Endodermal cell (in vitro differentiated cells): Measurements from ENCODE around the gene PRKCB. TPM values are rescaled to one million over a fixed set of nuclear protein-coding genes. Genes with fewer than 3 reads are reported as not detected.

Experiments used
- DNase-seq: peaks from one replicate; pipeline ENCODE4 v3.0.0-alpha.2; 2017
- H3K27ac ChIP-seq: 2 replicates; pipeline ENCODE4 v1.5.1; 2013; ENCODE audit warnings: mild to moderate bottlenecking, low read depth, low read length, moderate library complexity
- H3K27me3 ChIP-seq: 2 replicates; pipeline ENCODE4 v1.6.1; 2013; ENCODE audit warnings: mild to moderate bottlenecking, low read length, moderate library complexity; ENCODE audit not compliant: insufficient read depth, control insufficient read depth, poor library complexity, severe bottlenecking
- H3K36me3 ChIP-seq: 2 replicates; pipeline ENCODE4 v1.7.0; 2013; ENCODE audit warnings: mild to moderate bottlenecking, low read length, moderate library complexity; ENCODE audit not compliant: control insufficient read depth, insufficient read depth
- H3K4me1 ChIP-seq: one replicate; pipeline ENCODE4 v1.7.0; 2013; ENCODE audit warnings: low read length; ENCODE audit not compliant: control insufficient read depth, insufficient read depth
- H3K4me3 ChIP-seq: 2 replicates; pipeline ENCODE4 v1.5.1; 2013; ENCODE audit warnings: mild to moderate bottlenecking, low read length, moderate library complexity
- H3K9ac ChIP-seq: 2 replicates; pipeline ENCODE4 v1.6.1; 2013; ENCODE audit warnings: mild to moderate bottlenecking, low read length, moderate library complexity; ENCODE audit not compliant: poor library complexity, severe bottlenecking; ENCODE audit errors: extremely low read depth
- H3K9me3 ChIP-seq: 2 replicates; pipeline ENCODE4 v1.6.1; 2013; ENCODE audit warnings: mild to moderate bottlenecking, low read length, moderate library complexity; ENCODE audit not compliant: control insufficient read depth
- H3K27ac Mint-ChIP-seq: 2 replicates; pipeline ENCODE4 v1.8.0; 2020; ENCODE audit warnings: mixed read lengths
- H3K27me3 Mint-ChIP-seq: 2 replicates; pipeline ENCODE4 v1.8.0; 2021; ENCODE audit warnings: mild to moderate bottlenecking, mixed read lengths; ENCODE audit not compliant: insufficient read depth
- H3K36me3 Mint-ChIP-seq: 2 replicates; pipeline ENCODE4 v1.8.0; 2020; ENCODE audit warnings: low read depth, mixed read lengths
- H3K4me1 Mint-ChIP-seq: 2 replicates; pipeline ENCODE4 v1.8.0; 2020; ENCODE audit warnings: mixed read lengths
- H3K4me3 Mint-ChIP-seq: 2 replicates; pipeline ENCODE4 v1.8.0; 2020; ENCODE audit warnings: mild to moderate bottlenecking, moderate library complexity, mixed read lengths
- H3K9me3 Mint-ChIP-seq: 2 replicates; pipeline ENCODE4 v1.8.0; 2020; ENCODE audit warnings: mild to moderate bottlenecking, mixed read lengths
- CTCF ChIP-seq: fragments of 200-600 bp; sonication (generic); conservative IDR thresholded peaks from 2 replicates; pipeline ENCODE4 v1.5.0; 2021; ENCODE audit warnings: antibody characterized with exemption, mild to moderate bottlenecking
- WGBS, 2 experiments: methylation state at CpG; one replicate each; pipeline versions ENCODE4 v1.1.5 to v1.1.7; 2013; ENCODE audit warnings: missing lambda C conversion rate in 2 of 2, mixed read lengths in 1 of 2; ENCODE audit not compliant: insufficient coverage in 1 of 2, insufficient read length in 1 of 2; 5-methylcytosine and 5-hydroxymethylcytosine counted together
- total RNA-seq, 2 donors: library from RNA; stranded (reverse); fragmentation: NEBNext Ultra II Directional in 1 of 2; extraction: Animal tissue kit (Norgen Biotek cat#: 25700) in 1 of 2; gene quantifications; 2 replicates in 1 of 2; 3 replicates in 1 of 2; pipeline ENCODE4 v1.2.1, GENCODE V29; 2021

PRKCB gene
- total RNA-seq, 2 donors from 2014 or later, result 0.38 to 1.1 TPM

GRCh38 chr16:23833504-23833903 lies 2.3 kb upstream of the PRKCB start:
- H3K27ac ChIP-seq, result no peak overlapping the region
- H3K4me3 ChIP-seq, result no peak overlapping the region
- Mint-ChIP-seq H3K9me3 (peaks cover 20% of the 10 kb centered on the region), H3K36me3 (no peaks in the 10 kb centered on the region), H3K27ac (no peak overlapping the region), H3K27me3 (peaks cover 91% of the 10 kb centered on the region), H3K4me3 (no peak overlapping the region), H3K4me1 (peaks cover 4% of the 10 kb centered on the region)
- H3K9ac ChIP-seq, result no peak overlapping the region
- H3K9me3 ChIP-seq, result peaks cover 13% of the 10 kb centered on the region
- no peaks in the 10 kb centered on the region for H3K36me3 ChIP-seq
- no peak for TF ChIP-seq CTCF
- WGBS, 2 experiments, result 83% methylated on average over 1 of the region's 2 CpGs; no CpG with 5 or more reads in 1 of the 2 experiments
- no peaks in the 10 kb centered on the region for H3K4me1 ChIP-seq
- no peak for DNase-seq
- H3K27me3 ChIP-seq, result peaks cover 54% of the 10 kb centered on the region

GRCh38 chr16:23833960-23834685 lies 1.7 kb upstream of the PRKCB start:
- H3K4me3 Mint-ChIP-seq, result no peak overlapping the region

GRCh38 chr16:23836078-23836403 lies 258 bp downstream of the PRKCB start:
- Histone ChIP-seq H3K9ac (no peak overlapping the region), H3K4me1 (no peaks in the 10 kb centered on the region), H3K27me3 (peaks cover 79% of the 10 kb centered on the region), H3K4me3 (peak overlapping the region; percentile 71), H3K9me3 (no peaks in the 10 kb centered on the region), H3K36me3 (no peaks in the 10 kb centered on the region), H3K27ac (no peak overlapping the region)
- Mint-ChIP-seq H3K36me3 (no peaks in the 10 kb centered on the region), H3K27me3 (peaks cover 94% of the 10 kb centered on the region), H3K4me1 (peaks cover 4% of the 10 kb centered on the region), H3K9me3 (peaks cover 3% of the 10 kb centered on the region), H3K27ac (no peak overlapping the region), H3K4me3 (peak overlapping the region; percentile 54)
- WGBS, 2 experiments, result 0% methylated on average over 45 of the region's 45 CpGs; no CpG with 5 or more reads in 1 of the 2 experiments
- no peak for TF ChIP-seq CTCF
- no peak for DNase-seq

More at GRCh38 chr16:23833960-23834685, 1.7 kb upstream of the PRKCB start:
- Histone ChIP-seq H3K4me3 (no peak overlapping the region), H3K27me3 (peaks cover 61% of the 10 kb centered on the region), H3K9me3 (peaks cover 13% of the 10 kb centered on the region), H3K4me1 (no peaks in the 10 kb centered on the region), H3K36me3 (no peaks in the 10 kb centered on the region), H3K27ac (no peak overlapping the region), H3K9ac (no peak overlapping the region)
- no peak for TF ChIP-seq CTCF
- 81 to 90% methylated on average over 4 to 6 of the region's 7 CpGs for WGBS, 2 experiments
- no peak for DNase-seq
- Mint-ChIP-seq H3K4me1 (peaks cover 4% of the 10 kb centered on the region), H3K27me3 (peaks cover 95% of the 10 kb centered on the region), H3K27ac (no peak overlapping the region), H3K9me3 (peaks cover 18% of the 10 kb centered on the region), H3K36me3 (no peaks in the 10 kb centered on the region)
